Activated T-cell treated with anti-CD3 and anti-CD28 coated beads, Interleukin-2, amount 50 U/mL, for 48 hours (primary cell): Measurements from ENCODE around the gene MBD3L2.
"Not testable (repeated sequence)": the region's sequence is repeated elsewhere in the genome, so short reads cannot be mapped to it uniquely, and the experiment has no call there.

Experiments used
- DNase-seq, 2 experiments: peaks; one replicate each; pipeline ENCODE4 v3.0.0-alpha.2; 2020

The MBD3L2 gene

DNA sequence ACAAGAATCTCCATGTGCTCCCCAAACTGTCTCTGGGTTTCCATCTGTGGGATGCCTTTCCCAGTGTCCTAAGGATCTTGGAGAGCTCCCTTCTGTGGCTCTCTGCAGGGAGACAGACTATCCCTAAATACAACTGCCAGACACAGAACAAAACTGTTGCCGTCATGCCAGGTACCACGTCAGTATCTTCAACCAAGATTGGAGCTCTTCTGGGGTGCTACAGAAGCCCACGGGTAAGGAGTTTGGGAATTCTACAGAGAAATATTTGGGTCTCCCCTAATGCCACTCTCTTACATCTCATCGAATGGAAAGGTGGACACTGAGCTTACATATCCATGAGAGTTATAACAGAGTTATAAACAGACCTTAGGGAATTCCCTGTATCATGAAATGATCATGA is 14.2 kb downstream of the MBD3L2 start:
- DNase-seq: no peak

DNA sequence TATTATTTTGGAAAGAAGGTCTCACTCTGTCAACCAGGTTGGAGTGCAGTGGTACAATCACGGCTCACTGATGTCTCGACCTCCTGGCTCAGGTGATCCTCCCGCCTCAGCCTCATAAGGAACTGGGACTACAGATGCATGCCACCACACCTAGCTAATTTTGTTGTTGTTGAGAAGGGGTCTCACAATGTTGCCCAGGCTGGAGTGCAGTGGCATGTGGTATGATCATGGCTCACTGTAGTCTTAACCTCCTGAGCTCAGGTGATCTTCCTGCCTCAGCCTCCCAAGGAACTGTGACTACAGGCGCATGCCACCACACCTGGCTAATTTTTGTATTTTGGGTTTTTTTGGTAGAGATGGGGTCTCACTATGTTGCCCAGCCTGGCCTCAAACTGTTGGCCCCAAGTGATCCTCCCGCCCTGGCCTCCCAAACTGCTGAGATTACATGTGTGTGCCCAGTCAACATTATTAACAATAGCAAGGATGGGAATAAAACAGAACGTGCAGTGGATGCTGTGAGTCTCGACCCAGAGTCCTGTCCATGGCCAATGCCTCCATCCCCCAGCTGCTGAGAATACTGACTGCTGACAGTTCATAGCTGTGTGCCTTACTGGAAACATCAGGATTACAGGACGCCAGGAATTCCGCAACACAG is 14.8 kb downstream of the MBD3L2 start:
- DNase-seq: no peak

DNA sequence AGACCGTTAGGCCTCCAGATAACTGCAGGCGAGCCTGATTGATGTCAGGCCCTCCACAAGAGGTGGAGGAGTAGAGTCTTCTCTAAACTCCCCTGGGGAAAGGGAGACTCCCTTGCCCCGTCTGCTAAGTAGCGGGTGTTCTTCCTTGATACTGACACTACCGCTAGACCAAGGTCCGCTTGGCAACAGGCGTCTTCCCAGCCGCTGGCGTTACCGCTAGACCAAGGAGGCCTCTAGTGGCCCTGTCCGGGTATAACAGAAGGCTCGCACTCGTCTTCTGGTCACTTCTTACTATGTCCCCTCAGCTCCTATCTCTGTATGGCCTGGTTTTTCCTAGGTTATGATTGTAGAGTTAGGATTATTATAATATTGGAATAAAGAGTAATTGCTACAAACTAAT is 18.0 kb downstream of the MBD3L2 start:
- not testable (repeated sequence) for DNase-seq

DNA sequence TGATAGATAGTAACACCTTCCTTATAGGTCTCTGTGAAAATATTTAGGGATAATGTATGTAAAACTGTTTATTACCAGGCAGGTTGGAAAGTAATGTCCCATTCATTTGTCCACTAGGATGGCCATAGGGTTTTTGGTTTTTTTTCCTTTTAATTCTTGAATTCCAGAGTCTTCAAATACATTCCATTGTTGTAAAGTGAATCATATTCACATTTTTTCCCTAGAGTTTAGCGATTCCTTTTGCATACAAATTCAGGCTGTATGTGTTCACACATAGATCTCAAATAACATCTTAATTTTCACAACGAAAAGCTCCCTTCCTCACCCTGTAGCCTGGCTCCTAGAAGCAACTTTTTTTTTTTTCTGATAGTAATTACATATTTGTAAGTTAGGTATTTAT is 18.6 kb downstream of the MBD3L2 start:
- DNase-seq: no peak

DNA sequence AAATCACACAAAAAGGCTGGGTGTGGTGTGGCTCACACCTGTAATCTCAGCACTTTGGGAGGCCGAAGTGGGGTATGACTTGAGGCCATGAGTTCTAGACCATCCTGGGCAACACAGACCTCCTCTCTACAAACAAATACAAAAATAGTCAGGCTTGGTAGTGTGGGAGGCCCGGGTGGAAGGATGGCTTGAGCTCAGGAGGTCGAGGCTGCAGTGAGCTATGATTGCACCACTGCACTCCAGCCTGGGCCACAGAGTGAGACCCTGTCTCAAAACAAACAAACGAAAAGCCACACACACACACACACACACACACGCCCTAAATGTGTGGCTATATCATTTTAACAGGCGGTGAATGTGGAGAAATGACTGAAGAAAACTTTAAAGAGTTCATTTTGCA is 19.5 kb downstream of the MBD3L2 start:
- DNase-seq: no peak

- peak; percentile 96 to 98 for DNase-seq
These were observed 20.2 kb downstream of the MBD3L2 start, which contains the start of gene ZNF557 for GRCh38 chr19:7069042-7069903. ZNF557 (plus strand) TSS chr19:7069703; CDS start chr19:7075075, 5,372 bp downstream.

DNA sequence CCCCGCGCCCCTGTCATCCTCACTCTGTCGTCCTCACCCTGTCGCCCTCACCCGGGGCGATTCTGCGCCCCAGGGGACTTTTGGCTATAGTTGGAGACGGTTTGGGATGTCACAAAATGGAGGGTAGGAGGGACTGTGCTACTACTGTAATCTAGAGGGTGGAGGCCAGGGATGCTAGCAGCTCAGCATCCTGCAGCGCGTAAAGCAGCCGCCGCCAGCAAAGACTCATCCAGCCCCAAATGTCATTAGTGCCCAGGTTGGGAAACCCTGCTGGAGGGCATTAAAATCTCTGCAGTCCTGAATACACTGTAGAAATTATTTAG is 20.7 kb downstream of the MBD3L2 start:
- no peak for DNase-seq

- DNase-seq: no peak
These were observed 23.4 kb downstream of the MBD3L2 start for GRCh38 chr19:7072541-7072940.

DNA sequence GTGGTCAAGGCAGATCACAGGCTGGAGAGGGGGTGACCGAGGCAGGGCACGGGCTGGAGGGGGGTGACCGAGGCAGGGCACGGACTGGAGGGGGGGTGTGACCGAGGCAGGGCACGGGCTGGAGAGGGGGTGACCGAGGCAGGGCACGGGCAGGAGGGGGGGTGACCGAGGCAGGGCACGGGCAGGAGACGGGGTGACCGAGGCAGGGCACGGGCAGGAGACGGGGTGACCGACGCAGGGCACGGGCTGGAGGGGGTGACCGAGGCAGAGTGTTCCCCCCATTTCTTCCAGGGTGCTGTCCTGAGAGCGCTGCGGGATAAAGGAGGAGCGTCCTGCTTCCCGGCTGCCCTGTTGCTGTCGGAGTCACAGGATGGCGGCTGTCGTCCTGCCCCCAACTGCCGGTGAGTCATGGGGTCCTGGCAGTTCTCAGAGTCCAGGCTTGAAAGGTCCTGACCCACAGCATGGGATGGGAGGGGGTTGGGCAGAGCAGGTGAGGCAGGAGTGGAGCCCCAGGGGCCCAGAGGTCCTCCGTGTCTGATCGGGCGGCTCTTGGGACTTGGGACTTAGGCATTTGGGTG is 25.7 kb downstream of the MBD3L2 start:
- DNase-seq: no peak

DNA sequence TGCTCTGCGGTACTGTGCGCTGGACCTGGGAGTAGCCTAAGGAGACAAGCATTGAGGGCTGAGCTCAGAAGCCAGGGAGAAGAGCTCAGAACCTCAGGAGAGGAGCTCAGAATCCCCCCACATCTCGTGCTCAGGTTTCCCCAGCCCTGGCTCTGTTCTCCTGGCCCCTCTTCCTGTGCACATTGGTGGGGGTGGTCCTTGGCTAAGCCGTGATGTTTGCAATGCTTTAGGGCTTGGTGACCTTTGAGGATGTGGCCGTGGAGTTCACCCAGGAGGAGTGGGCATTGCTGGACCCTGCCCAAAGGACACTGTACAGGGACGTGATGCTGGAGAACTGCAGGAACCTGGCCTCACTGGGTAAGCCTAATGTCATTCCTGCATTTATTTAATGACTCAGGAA is 27.0 kb downstream of the MBD3L2 start:
- no peak for DNase-seq

- peak in 1 of 2 experiments; percentile 5 for DNase-seq
These were observed 28.9 kb downstream of the MBD3L2 start for GRCh38 chr19:7078008-7078407.

- DNase-seq: peak; percentile 26 to 34
These were observed 34.2 kb downstream of the MBD3L2 start for GRCh38 chr19:7083076-7083956.

DNA sequence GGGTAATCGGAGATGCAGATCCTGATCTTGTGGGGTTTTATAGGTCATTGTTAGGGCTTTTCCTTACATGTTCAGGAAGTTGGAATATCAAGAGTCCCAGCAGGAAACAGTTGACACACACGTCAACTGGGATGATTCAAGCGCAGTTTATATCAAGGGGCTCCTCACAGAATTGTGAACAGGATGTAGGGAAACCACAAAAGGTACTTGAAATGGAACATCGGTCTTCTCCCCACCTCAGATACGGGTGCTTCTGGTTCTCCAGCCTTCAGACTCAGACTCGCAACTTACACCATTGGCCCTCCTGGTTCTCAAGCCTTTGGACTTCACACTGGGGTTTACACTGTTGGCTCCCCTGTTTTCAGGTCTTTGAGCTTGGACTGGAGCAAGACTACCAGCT is 39.9 kb downstream of the MBD3L2 start:
- no peak for DNase-seq

DNA sequence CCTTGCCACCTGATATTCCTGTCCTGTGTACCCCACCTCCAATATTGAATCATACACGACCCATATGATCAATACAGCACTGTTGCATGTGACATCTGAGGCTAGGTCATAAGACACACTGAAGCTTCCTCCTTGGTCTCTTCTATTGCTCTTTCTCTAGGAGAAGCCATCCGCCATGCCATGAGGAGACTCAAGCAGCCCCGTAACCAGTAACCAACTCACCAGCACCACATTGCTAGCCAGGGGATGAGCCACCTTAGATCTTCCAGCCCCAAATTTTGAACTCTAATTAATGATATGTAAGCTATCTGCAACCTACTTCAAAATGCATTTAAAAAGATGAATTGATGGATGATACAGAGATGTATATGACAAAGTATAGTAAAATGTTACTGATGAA is 49.0 kb downstream of the MBD3L2 start:
- no peak for DNase-seq

- DNase-seq: peak; percentile 91 to 95
These were observed 49.8 kb downstream of the MBD3L2 start for GRCh38 chr19:7098701-7099596.

DNA sequence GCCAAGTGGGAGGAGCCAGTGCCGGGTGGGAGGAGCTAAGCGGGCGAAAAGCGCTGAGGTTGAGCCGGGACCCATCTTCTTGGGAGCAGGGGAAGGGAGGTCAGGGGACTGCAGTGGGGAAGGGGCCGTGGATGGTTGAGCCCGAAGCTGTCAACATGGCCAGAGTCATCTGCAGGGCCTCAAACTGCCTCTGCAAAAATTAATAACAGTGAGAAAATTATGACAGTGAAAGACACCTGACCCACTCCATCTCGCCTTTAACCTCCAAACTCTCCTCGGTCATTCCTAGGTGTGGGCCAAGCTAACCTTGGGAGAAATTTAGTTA is 50.4 kb downstream of the MBD3L2 start:
- no peak for DNase-seq
